ENCODE measurements around the gene FURIN.

Gene FURIN

DNA sequence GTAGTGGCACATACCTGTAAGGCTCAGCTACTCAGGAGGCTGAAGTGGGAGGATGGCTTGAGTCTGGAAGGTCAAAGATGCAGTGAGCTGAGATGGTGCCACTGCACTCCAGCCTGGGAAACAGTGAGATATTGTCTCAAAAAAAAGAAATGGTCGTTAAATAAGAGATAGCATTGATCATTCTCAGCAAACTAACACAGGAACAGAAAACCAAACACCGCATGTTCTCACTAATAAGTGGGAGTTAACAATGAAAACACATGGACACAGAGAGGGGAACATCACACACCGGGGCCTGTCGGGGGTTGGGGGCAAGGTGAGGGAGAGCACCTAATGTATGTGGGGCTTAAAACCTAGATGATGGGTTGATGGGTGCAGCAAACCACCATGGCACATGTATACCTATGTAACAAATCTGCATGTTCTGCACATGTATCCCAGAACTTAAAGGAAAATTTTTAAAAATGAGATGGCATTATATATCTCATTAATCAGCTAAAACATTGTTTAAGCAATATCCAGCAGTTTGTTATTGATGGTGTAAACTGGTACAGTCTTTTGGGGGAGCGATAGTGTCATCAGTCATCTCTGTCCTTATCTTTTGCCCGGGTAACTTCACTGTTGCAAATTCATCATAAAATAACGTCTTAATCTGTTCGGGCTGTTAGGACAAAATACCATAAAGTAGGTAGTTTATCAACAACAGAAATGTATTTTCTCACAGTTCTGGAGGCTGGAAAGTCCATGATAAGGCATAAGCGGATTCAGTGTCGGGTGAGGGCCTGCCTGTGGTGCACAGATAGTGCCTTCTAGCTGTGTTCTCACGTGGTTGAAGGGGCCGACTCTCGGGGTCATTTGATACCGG is 33.0 kb downstream of the FURIN start:
- Histone ChIP-seq H3K36me3 (ENCODE audit: low read depth) (peaks cover 13% of the 10 kb centered on the region), H3K4me3 (ENCODE audit: severe bottlenecking) (peak overlapping the region; percentile 53), H3K9me3 (ENCODE audit: severe bottlenecking) (no peaks in the 10 kb centered on the region), H3K27ac (ENCODE audit: poor library complexity, severe bottlenecking) (peak overlapping the region; percentile 34), H3K27me3 (ENCODE audit: insufficient read depth, poor library complexity, severe bottlenecking) (no peaks in the 10 kb centered on the region), H3K4me1 (ENCODE audit: insufficient read depth, poor library complexity, severe bottlenecking) (peaks cover 5% of the 10 kb centered on the region)
- TF ChIP-seq CTCF (IDR thresholded peaks at IDR 0.05; ENCODE audit: poor library complexity, severe bottlenecking): no peak
- ATAC-seq (ENCODE audit: low read depth) (no peak), DNase-seq (ENCODE audit: low spot score) (no peak)

- Histone ChIP-seq H3K27ac (ENCODE audit: poor library complexity, severe bottlenecking) (peak overlapping the region; percentile 34), H3K36me3 (ENCODE audit: low read depth) (peaks cover 13% of the 10 kb centered on the region), H3K9me3 (ENCODE audit: severe bottlenecking) (no peaks in the 10 kb centered on the region), H3K4me3 (ENCODE audit: severe bottlenecking) (peak overlapping the region; percentile 53), H3K27me3 (ENCODE audit: insufficient read depth, poor library complexity, severe bottlenecking) (no peaks in the 10 kb centered on the region), H3K4me1 (ENCODE audit: insufficient read depth, poor library complexity, severe bottlenecking) (peaks cover 5% of the 10 kb centered on the region)
- DNase-seq (ENCODE audit: low spot score): peak; percentile 88
- peak; percentile 89 for ATAC-seq (ENCODE audit: low read depth)
- TF ChIP-seq CTCF (IDR thresholded peaks at IDR 0.05; ENCODE audit: poor library complexity, severe bottlenecking): peak; percentile 98
These were observed 33.9 kb downstream of the FURIN start for GRCh38 chr15:90902040-90902839.

GRCh38 chr15:90902840-90903732 is 34.7 kb downstream of the FURIN start, which contains the start of gene MAN2A2:
TSS of gene MAN2A2 (plus strand) at chr15:90903302. CDS start at chr15:90904208, 906 bp downstream.
- DNase-seq (ENCODE audit: low spot score) (peak; percentile 78), ATAC-seq (ENCODE audit: low read depth) (peak; percentile 48)
- Histone ChIP-seq H3K36me3 (ENCODE audit: low read depth) (peaks cover 13% of the 10 kb centered on the region), H3K4me1 (ENCODE audit: insufficient read depth, poor library complexity, severe bottlenecking) (peaks cover 5% of the 10 kb centered on the region), H3K9me3 (ENCODE audit: severe bottlenecking) (no peaks in the 10 kb centered on the region), H3K27me3 (ENCODE audit: insufficient read depth, poor library complexity, severe bottlenecking) (no peaks in the 10 kb centered on the region), H3K4me3 (ENCODE audit: severe bottlenecking) (peak within 1 kb of the TSS; percentile 53), H3K27ac (ENCODE audit: poor library complexity, severe bottlenecking) (peak within 1 kb of the TSS; percentile 34)
- TF ChIP-seq CTCF (IDR thresholded peaks at IDR 0.05; ENCODE audit: poor library complexity, severe bottlenecking): no peak

GRCh38 chr15:90903733-90904536 is 35.5 kb downstream of the FURIN start:
- Histone ChIP-seq H3K4me3 (ENCODE audit: severe bottlenecking) (peak overlapping the region; percentile 53), H3K4me1 (ENCODE audit: insufficient read depth, poor library complexity, severe bottlenecking) (peaks cover 5% of the 10 kb centered on the region), H3K27me3 (ENCODE audit: insufficient read depth, poor library complexity, severe bottlenecking) (no peaks in the 10 kb centered on the region), H3K27ac (ENCODE audit: poor library complexity, severe bottlenecking) (peak overlapping the region; percentile 34), H3K9me3 (ENCODE audit: severe bottlenecking) (no peaks in the 10 kb centered on the region), H3K36me3 (ENCODE audit: low read depth) (peaks cover 14% of the 10 kb centered on the region)
- no peak for TF ChIP-seq CTCF (IDR thresholded peaks at IDR 0.05; ENCODE audit: poor library complexity, severe bottlenecking)
- no peak for ATAC-seq (ENCODE audit: low read depth)
- no peak for DNase-seq (ENCODE audit: low spot score)

All from RWPE2 (cell line).